HCT116 (cell line): ENCODE measurements around the gene PLD3.

Source experiments
- EZH2 ChIP-seq: fragments of 200-600 bp; sonication (generic); IDR thresholded peaks from 2 replicates; pipeline ENCODE4 v1.6.1; 2017; ENCODE audit warnings: antibody characterized with exemption, mixed run types
- JUND ChIP-seq: IDR thresholded peaks from 2 replicates; pipeline ENCODE4 v1.6.1; 2012
- TF ChIP-seq, protein P1 (sequence below), 3 experiments: fragments of 200-600 bp in 1 of 3; sonication (generic) in 1 of 3; IDR thresholded peaks in 2 of 3; conservative IDR thresholded peaks in 1 of 3; 2 replicates each; pipeline ENCODE4 v1.5.1; 2012 to 2017; ENCODE audit warnings: low read depth in 2 of 3, low read length in 2 of 3, antibody characterized with exemption in 1 of 3, borderline replicate concordance in 1 of 3, control low read depth in 1 of 3, mild to moderate bottlenecking in 1 of 3, mixed read lengths in 1 of 3, mixed run types in 1 of 3, moderate library complexity in 1 of 3; ENCODE audit not compliant: insufficient read depth in 1 of 3
- TF ChIP-seq, protein P2 (sequence below): IDR thresholded peaks from 2 replicates; pipeline ENCODE4 v1.6.1; 2012; ENCODE audit warnings: low read depth

- TF ChIP-seq, protein P1, sequence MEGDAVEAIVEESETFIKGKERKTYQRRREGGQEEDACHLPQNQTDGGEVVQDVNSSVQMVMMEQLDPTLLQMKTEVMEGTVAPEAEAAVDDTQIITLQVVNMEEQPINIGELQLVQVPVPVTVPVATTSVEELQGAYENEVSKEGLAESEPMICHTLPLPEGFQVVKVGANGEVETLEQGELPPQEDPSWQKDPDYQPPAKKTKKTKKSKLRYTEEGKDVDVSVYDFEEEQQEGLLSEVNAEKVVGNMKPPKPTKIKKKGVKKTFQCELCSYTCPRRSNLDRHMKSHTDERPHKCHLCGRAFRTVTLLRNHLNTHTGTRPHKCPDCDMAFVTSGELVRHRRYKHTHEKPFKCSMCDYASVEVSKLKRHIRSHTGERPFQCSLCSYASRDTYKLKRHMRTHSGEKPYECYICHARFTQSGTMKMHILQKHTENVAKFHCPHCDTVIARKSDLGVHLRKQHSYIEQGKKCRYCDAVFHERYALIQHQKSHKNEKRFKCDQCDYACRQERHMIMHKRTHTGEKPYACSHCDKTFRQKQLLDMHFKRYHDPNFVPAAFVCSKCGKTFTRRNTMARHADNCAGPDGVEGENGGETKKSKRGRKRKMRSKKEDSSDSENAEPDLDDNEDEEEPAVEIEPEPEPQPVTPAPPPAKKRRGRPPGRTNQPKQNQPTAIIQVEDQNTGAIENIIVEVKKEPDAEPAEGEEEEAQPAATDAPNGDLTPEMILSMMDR (IDR thresholded peaks at IDR 0.05 in 2 of 3, conservative IDR thresholded peaks at IDR 0.05 in 1 of 3; ENCODE audit: borderline replicate concordance in 1 of 3, insufficient read depth in 1 of 3, low read depth in 2 of 3, low read length in 2 of 3) = no peak
- TF ChIP-seq, protein P2, sequence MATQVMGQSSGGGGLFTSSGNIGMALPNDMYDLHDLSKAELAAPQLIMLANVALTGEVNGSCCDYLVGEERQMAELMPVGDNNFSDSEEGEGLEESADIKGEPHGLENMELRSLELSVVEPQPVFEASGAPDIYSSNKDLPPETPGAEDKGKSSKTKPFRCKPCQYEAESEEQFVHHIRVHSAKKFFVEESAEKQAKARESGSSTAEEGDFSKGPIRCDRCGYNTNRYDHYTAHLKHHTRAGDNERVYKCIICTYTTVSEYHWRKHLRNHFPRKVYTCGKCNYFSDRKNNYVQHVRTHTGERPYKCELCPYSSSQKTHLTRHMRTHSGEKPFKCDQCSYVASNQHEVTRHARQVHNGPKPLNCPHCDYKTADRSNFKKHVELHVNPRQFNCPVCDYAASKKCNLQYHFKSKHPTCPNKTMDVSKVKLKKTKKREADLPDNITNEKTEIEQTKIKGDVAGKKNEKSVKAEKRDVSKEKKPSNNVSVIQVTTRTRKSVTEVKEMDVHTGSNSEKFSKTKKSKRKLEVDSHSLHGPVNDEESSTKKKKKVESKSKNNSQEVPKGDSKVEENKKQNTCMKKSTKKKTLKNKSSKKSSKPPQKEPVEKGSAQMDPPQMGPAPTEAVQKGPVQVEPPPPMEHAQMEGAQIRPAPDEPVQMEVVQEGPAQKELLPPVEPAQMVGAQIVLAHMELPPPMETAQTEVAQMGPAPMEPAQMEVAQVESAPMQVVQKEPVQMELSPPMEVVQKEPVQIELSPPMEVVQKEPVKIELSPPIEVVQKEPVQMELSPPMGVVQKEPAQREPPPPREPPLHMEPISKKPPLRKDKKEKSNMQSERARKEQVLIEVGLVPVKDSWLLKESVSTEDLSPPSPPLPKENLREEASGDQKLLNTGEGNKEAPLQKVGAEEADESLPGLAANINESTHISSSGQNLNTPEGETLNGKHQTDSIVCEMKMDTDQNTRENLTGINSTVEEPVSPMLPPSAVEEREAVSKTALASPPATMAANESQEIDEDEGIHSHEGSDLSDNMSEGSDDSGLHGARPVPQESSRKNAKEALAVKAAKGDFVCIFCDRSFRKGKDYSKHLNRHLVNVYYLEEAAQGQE = no peak
- TF ChIP-seq EZH2 (no peak), JUND (no peak)
These were observed 43.6 kb downstream of the PLD3 start for GRCh38 chr19:40392123-40392522.
